AG04449 (cell line): ENCODE measurements around the gene PRKAG2.
"Not testable (repeated sequence)": the region's sequence is repeated elsewhere in the genome, so short reads cannot be mapped to it uniquely, and the experiment has no call there.

ENCODE experiments used
- CTCF ChIA-PET: fragments of 350-600 bp; formaldehyde crosslinking; extraction: SDS; loops from one replicate; lab custom pipeline; 2021; ENCODE audit warnings: antibody characterized with exemption; lab: Yijun Ruan, JAX
- POLR2A ChIA-PET: fragments of 400-600, 350-600 bp; formaldehyde crosslinking; extraction: SDS; loops from one replicate; lab custom pipeline; 2020; ENCODE audit warnings: antibody characterized with exemption, inconsistent platforms; lab: Yijun Ruan, JAX
- DNase-seq: peaks from one replicate; pipeline ENCODE4 v3.0.0-alpha.2; 2010; ENCODE audit warnings: low read depth, low spot score
- H3K4me3 ChIP-seq: 2 replicates; pipeline ENCODE4 v1.5.1; 2011; ENCODE audit warnings: low read depth, mild to moderate bottlenecking, control low read depth, low read length
- CTCF ChIP-seq: IDR thresholded peaks from one replicate; pipeline ENCODE4 v1.5.1; 2011; ENCODE audit warnings: mild to moderate bottlenecking, moderate library complexity, low read length, control low read depth, inconsistent platforms; ENCODE audit not compliant: insufficient read depth; ENCODE audit errors: missing control alignments

Gene PRKAG2

DNA sequence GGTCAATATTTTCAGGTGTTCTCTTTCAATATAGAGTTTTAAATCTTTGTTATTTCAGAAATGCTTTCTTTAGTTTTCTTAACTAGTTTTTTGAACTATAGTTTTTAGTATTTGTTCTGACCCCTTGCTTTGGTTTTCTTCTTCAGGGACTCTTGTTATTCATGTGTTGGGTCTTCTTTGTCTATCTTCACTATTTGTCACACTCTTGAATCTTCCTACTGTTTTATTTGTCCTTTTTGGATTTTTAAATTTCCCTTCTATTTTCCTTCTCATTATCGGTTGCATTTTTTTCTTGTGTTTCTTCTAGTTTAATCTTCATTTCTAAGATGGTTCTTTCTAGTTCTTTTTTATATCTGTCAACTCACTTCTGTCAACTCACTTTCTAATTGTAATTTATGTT, 37.1 kb upstream of the PRKAG2 start:
- TF ChIP-seq CTCF, result no peak
- no peak for DNase-seq
- ChIA-PET CTCF (no interaction called here), POLR2A (no interaction called here)
- H3K4me3 ChIP-seq, result no peak overlapping the region

DNA sequence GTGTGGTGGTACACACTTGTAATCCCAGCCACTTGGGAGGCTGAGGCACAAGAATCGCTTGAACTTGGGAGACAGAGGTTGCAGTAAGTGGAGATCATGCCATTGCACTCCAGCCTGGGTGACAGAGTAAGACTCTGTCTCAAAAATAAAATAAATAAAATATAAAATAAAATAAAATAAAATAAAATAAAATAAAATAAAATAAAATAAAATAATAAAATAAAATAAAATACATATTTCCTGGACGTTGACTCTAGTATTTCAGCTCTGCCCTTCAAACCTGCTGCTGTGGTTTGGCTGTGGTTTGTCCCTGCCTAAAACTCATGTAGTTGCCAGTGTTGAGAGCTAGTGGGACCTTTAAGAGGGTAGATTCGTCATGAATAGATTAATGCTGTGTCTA, 33.7 kb upstream of the PRKAG2 start:
- H3K4me3 ChIP-seq, DNase-seq, CTCF ChIA-PET, POLR2A ChIA-PET: not testable (repeated sequence)

GRCh38 chr7:151907115-151907514, 30.2 kb upstream of the PRKAG2 start:
- CTCF ChIA-PET, H3K4me3 ChIP-seq, DNase-seq, POLR2A ChIA-PET: not testable (repeated sequence)

- ChIA-PET POLR2A (interaction anchor here (0.7 kb wide), 1 partner anchor 36 kb away, joined by 3 read pairs; no protein-coding TSS in a partner anchor), CTCF (interaction anchor here (0.9 kb wide), 1 partner anchor 122 kb away, joined by 4 read pairs; no protein-coding TSS in a partner anchor)
- no peak overlapping the region for H3K4me3 ChIP-seq
- TF ChIP-seq CTCF, result no peak
- no peak for DNase-seq
Observed at GRCh38 chr7:151905766-151906165, 28.9 kb upstream of the PRKAG2 start.

DNA sequence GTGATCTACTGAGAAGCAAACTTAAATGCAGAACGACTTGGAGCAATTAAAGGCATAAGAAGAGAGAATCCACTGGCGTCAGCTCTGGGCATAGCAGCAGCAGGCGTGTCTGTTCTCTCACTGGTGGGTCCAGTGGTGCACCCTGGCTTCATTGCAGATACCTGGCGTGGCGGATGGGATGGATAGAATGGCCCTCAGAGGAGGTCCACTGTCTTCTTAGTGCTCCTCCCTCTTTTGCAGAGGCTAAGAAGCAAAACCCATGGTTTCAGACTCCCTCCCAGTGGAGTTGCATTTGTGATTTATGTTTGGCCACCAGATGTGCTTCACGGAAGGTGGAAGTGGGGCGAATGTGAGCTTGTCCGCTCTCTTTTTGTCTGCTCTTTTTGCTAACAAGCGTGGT, 28.4 kb upstream of the PRKAG2 start:
- ChIA-PET POLR2A (interaction anchor here (0.7 kb wide), 1 partner anchor 36 kb away, joined by 3 read pairs; no protein-coding TSS in a partner anchor), CTCF (no interaction called here)
- H3K4me3 ChIP-seq, result no peak overlapping the region
- DNase-seq, result no peak
- TF ChIP-seq CTCF, result no peak

- CTCF ChIA-PET, result no interaction called here
- H3K4me3 ChIP-seq, result no peak overlapping the region
- no peak for DNase-seq
- POLR2A ChIA-PET, result no interaction called here
- TF ChIP-seq CTCF, result no peak
Observed at GRCh38 chr7:151904270-151904669, 27.4 kb upstream of the PRKAG2 start.

DNA sequence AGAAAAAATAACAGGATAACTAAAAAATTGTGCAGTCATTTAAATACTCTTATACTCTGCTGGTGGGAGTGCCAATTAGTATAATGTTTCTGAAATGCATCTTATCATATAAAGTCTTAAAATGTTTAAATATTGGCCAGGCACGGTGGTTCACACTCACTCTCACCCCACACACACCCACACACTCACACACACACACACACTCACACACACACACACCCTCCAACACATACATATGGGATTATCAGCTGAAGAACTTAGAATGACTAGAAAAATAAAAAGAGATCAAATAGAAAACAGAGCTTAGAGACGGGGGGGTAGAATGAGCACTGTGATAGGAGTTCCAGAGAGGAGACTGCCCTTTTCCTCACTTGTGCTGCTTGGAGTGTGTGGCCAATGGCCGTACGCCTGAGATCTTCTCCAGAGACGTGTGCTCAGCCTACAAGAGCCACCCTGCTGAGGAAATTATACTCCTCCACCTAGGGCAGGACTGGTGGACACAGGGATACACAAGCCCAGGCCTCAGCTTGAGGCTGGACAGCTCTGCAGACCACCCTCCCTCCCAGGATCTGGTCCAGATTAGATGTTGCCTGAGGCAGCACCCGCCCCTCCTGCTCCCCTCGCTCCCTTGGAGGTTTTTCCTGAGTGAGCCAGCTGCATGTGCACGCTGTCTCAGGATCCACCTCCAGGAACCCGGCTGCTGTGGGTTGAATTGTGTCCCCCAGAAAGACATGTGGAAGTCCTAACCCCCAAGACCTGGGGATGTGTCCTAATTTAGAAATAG, 26.5 kb upstream of the PRKAG2 start:
- ChIA-PET CTCF (no interaction called here), POLR2A (no interaction called here)
- no peak for TF ChIP-seq CTCF
- DNase-seq, result no peak
- no peak overlapping the region for H3K4me3 ChIP-seq
